Peyer's patch (tissue), 4 donors: ENCODE results near the gene TACC2.

Experiments used
- CTCF ChIP-seq, 6 experiments: fragments of 450-650 bp in 4 of 6; fragments of 200-600 bp in 2 of 6; sonication (generic) in 1 of 6; IDR thresholded peaks; one replicate each; pipeline ENCODE4 v1.5.1; 2017 to 2019; ENCODE audit warnings: antibody characterized with exemption in 6 of 6, mild to moderate bottlenecking in 3 of 6, moderate library complexity in 1 of 6
- POLR2A ChIP-seq, 2 donors: fragments of 450-650 bp; IDR thresholded peaks; one replicate each; pipeline ENCODE4 v1.5.1; 2017; ENCODE audit warnings: antibody characterized with exemption in 2 of 2, mild to moderate bottlenecking in 2 of 2, moderate library complexity in 2 of 2

DNA sequence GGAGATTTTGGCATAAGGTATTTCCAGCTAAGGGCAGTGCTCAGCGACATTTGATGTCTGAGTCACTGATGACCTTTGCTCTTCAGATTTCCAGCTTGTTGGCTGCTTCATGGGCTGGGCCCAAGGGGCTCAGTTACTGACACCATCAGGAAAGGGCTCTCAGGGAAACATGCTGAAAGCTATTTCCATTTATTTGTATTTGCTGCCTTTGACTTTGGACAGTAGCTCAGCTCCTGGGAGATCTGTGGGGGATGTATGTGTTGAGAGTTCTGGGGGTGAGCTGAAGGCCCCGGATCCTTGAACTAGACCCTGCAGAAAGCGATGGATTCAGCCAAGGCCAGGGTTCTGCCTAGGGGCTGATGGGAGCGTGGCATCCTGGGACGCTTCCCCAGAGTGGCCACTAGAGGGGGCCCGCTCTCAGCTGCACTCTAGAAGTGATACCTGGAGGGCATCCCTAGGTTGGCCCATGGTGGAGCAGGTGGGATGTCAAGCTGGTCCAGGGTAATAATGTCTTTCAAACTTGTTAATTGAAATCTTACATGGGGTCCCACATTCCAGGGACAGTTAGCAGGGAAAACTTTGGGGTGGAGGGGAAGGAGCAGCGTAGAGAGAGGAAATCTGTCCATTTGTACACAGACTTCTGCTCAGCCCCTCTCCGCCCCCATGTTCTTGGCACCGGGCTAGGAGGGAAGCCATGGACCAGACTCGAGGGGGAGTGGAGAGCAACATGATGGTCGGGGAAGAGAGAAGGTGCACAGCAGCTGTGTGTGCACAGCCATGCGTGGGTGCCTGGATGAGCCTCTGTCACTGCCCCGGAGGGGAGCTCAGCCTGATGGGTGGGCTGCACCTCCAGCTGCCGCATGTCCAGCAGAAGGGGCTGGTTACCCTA, 279.1 kb downstream of the TACC2 start:
- TF ChIP-seq CTCF (IDR thresholded peaks at IDR 0.05) (peak in 5 of 6 experiments; percentile 40 to 77 (median 68)), POLR2A (IDR thresholded peaks at IDR 0.05) (no peak)
